Cerebellar cortex (tissue), 1 donor: ENCODE data around the gene JARID2.
"Not testable (repeated sequence)": the region's sequence is repeated elsewhere in the genome, so short reads cannot be mapped to it uniquely, and the experiment has no call there.

Source experiments
- DNase-seq: peaks from one replicate; pipeline ENCODE4 v3.0.0-alpha.2; 2015; ENCODE audit warnings: low spot score

JARID2 gene

GRCh38 chr6:15289456-15289855, 43.6 kb downstream of the JARID2 start:
- not testable (repeated sequence) for DNase-seq

- no peak for DNase-seq
Observed at GRCh38 chr6:15290067-15290680, 44.3 kb downstream of the JARID2 start.

GRCh38 chr6:15290962-15291704, 45.3 kb downstream of the JARID2 start:
- DNase-seq, result no peak

GRCh38 chr6:15292721-15293302, 46.9 kb downstream of the JARID2 start:
- no peak for DNase-seq

- DNase-seq, result no peak
Observed at GRCh38 chr6:15293674-15294073, 47.8 kb downstream of the JARID2 start.

- no peak for DNase-seq
Observed at GRCh38 chr6:15294504-15294903, 48.6 kb downstream of the JARID2 start.

GRCh38 chr6:15296249-15296648, 50.4 kb downstream of the JARID2 start:
- DNase-seq, result no peak

- DNase-seq, result no peak
Observed at GRCh38 chr6:15296735-15297134, 50.9 kb downstream of the JARID2 start.

GRCh38 chr6:15297167-15297566, 51.3 kb downstream of the JARID2 start:
- DNase-seq, result not testable (repeated sequence)

GRCh38 chr6:15297895-15298590, 52.2 kb downstream of the JARID2 start:
- no peak for DNase-seq

GRCh38 chr6:15299430-15300131, 53.7 kb downstream of the JARID2 start:
- DNase-seq, result no peak

GRCh38 chr6:15301179-15302006, 55.5 kb downstream of the JARID2 start:
- no peak for DNase-seq

- DNase-seq, result no peak
Observed at GRCh38 chr6:15303162-15303919, 57.5 kb downstream of the JARID2 start.

GRCh38 chr6:15303920-15304291, 58.0 kb downstream of the JARID2 start:
- DNase-seq, result no peak

GRCh38 chr6:15304337-15305042, 58.6 kb downstream of the JARID2 start:
- no peak for DNase-seq

- DNase-seq, result no peak
Observed at GRCh38 chr6:15305496-15305895, 59.6 kb downstream of the JARID2 start.

GRCh38 chr6:15305909-15306308, 60.0 kb downstream of the JARID2 start:
- DNase-seq, result no peak

- DNase-seq, result no peak
Observed at GRCh38 chr6:15308435-15309213, 62.8 kb downstream of the JARID2 start.
